ENCODE results near the gene FUT8.

DNA sequence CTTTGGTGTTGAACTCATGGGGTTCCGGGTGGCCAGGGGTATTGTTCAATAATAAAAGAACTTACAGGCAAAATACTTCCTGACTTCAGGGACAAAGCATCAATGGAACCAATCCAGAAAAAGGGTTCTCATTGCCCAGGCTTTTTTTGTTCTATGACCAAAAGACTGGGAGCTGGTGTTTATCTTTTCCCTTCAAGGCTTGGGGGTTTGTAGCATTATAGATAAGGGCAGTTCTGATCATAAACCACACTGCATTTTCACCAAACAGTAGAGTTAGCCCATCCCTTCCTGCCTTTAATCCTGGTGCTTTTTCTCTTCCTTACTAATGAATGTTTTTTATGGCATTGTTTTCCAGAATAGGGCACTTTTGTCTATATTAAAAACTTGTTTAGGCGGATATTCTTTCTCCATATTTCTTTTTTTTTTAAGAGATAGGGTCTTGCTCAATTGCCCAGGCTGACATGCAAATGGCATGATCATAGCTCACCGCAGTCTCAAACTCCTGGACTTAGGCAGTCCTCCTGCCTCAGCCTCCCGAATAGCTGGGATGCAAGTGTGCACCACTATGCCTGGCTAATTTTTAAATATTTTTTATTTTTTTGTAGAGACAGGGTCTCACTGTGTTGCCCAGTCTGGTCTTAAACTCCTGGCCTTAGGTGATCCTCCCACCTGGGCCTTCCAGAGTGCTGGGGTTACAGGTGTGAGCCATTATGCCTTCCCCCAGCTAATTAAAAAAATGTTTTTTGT lies 9.7 kb downstream of the FUT8 start:
- TF ChIP-seq POLR2A (IDR thresholded peaks at IDR 0.05) = no peak
- TF ChIP-seq, protein P1, sequence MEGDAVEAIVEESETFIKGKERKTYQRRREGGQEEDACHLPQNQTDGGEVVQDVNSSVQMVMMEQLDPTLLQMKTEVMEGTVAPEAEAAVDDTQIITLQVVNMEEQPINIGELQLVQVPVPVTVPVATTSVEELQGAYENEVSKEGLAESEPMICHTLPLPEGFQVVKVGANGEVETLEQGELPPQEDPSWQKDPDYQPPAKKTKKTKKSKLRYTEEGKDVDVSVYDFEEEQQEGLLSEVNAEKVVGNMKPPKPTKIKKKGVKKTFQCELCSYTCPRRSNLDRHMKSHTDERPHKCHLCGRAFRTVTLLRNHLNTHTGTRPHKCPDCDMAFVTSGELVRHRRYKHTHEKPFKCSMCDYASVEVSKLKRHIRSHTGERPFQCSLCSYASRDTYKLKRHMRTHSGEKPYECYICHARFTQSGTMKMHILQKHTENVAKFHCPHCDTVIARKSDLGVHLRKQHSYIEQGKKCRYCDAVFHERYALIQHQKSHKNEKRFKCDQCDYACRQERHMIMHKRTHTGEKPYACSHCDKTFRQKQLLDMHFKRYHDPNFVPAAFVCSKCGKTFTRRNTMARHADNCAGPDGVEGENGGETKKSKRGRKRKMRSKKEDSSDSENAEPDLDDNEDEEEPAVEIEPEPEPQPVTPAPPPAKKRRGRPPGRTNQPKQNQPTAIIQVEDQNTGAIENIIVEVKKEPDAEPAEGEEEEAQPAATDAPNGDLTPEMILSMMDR (IDR thresholded peaks at IDR 0.05) = no peak
- no peak for TF ChIP-seq EP300 (IDR thresholded peaks at IDR 0.05)
